Activated CD4-positive, alpha-beta memory T cell treated with anti-CD3 and anti-CD28 coated beads, Interleukin-2, amount 10 ng/mL, durations not matched to agents 7 days and 5 days (primary cell): ENCODE data around the gene ANKRD33B. TPM values are rescaled to one million over a fixed set of nuclear protein-coding genes. Genes with fewer than 3 reads are reported as not detected.

ENCODE experiments used
- CTCF ChIA-PET: fragments of 350-600 bp; sonication (Branson Sonifier 250); formaldehyde crosslinking; loops from one replicate; lab custom pipeline; 2021; ENCODE audit warnings: antibody characterized with exemption, inconsistent platforms; lab: Charles Lee
- POLR2A ChIA-PET: fragments of 350-600 bp; sonication (Branson Sonifier 250); formaldehyde crosslinking; loops from one replicate; lab custom pipeline; 2021; ENCODE audit warnings: antibody characterized with exemption; lab: Charles Lee
- DNase-seq: peaks from one replicate; pipeline ENCODE4 v3.0.0-alpha.2; 2020
- H3K27ac Mint-ChIP-seq: one replicate; pipeline ENCODE4 v1.8.0; 2021; ENCODE audit warnings: mild to moderate bottlenecking, mixed read lengths
- H3K27me3 Mint-ChIP-seq: one replicate; pipeline ENCODE4 v1.8.0; 2021; ENCODE audit warnings: mixed read lengths
- H3K36me3 Mint-ChIP-seq: one replicate; pipeline ENCODE4 v1.8.0; 2021; ENCODE audit warnings: low read depth, mixed read lengths
- H3K4me1 Mint-ChIP-seq: one replicate; pipeline ENCODE4 v1.8.0; 2021; ENCODE audit warnings: mixed read lengths
- H3K4me3 Mint-ChIP-seq: one replicate; pipeline ENCODE4 v1.8.0; 2021; ENCODE audit warnings: mild to moderate bottlenecking, mixed read lengths
- H3K9me3 Mint-ChIP-seq: one replicate; pipeline ENCODE4 v1.8.0; 2021; ENCODE audit warnings: mixed read lengths
- total RNA-seq, 2 experiments: library from RNA; stranded (reverse); gene quantifications; one replicate each; pipeline ENCODE4 v1.2.3, GENCODE V29; 2021

The ANKRD33B gene
- total RNA-seq, 2 experiments from 2014 or later, result 9.5 to 9.9 TPM

DNA sequence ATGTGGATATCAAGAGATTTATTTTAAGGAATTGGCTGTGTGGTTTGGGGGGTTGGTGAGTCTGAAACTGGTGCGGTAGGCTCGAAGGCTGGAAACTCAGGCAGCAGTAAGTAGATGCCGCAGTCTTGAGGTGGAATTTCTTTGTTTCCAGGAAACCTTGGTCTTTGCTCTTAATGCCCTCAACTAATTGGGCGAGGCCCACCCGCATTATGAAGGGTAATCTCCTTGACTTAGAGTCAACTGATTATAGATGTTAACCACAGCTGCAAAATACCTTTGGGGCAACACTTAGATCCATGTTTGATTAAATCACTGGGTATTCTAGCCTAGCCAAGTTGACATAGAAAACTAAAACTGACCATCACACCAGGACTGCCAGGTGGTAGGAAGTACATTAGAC is 83.8 kb downstream of the ANKRD33B start:
- H3K36me3 Mint-ChIP-seq, result peaks cover 14% of the 10 kb centered on the region
- DNase-seq, result no peak
- H3K27ac Mint-ChIP-seq, result no peak overlapping the region
- POLR2A ChIA-PET, result no interaction called here
- peaks cover 18% of the 10 kb centered on the region for H3K4me1 Mint-ChIP-seq
- CTCF ChIA-PET, result no interaction called here
- H3K9me3 Mint-ChIP-seq, result no peaks in the 10 kb centered on the region
- no peaks in the 10 kb centered on the region for H3K27me3 Mint-ChIP-seq
- no peak overlapping the region for H3K4me3 Mint-ChIP-seq

- POLR2A ChIA-PET, result no interaction called here
- peaks cover 14% of the 10 kb centered on the region for H3K36me3 Mint-ChIP-seq
- H3K27ac Mint-ChIP-seq, result no peak overlapping the region
- no peaks in the 10 kb centered on the region for H3K27me3 Mint-ChIP-seq
- H3K4me1 Mint-ChIP-seq, result peaks cover 18% of the 10 kb centered on the region
- no peak overlapping the region for H3K4me3 Mint-ChIP-seq
- no peaks in the 10 kb centered on the region for H3K9me3 Mint-ChIP-seq
- CTCF ChIA-PET, result no interaction called here
- no peak for DNase-seq
Measured at GRCh38 chr5:10648806-10649665, 85.2 kb downstream of the ANKRD33B start.

GRCh38 chr5:10649666-10650380 is 86.0 kb downstream of the ANKRD33B start:
- no peaks in the 10 kb centered on the region for H3K27me3 Mint-ChIP-seq
- ChIA-PET CTCF (no interaction called here), POLR2A (no interaction called here)
- H3K9me3 Mint-ChIP-seq, result no peaks in the 10 kb centered on the region
- no peak for DNase-seq
- no peak overlapping the region for H3K4me3 Mint-ChIP-seq
- H3K27ac Mint-ChIP-seq, result no peak overlapping the region
- H3K4me1 Mint-ChIP-seq, result peaks cover 10% of the 10 kb centered on the region
- H3K36me3 Mint-ChIP-seq, result peaks cover 14% of the 10 kb centered on the region

DNA sequence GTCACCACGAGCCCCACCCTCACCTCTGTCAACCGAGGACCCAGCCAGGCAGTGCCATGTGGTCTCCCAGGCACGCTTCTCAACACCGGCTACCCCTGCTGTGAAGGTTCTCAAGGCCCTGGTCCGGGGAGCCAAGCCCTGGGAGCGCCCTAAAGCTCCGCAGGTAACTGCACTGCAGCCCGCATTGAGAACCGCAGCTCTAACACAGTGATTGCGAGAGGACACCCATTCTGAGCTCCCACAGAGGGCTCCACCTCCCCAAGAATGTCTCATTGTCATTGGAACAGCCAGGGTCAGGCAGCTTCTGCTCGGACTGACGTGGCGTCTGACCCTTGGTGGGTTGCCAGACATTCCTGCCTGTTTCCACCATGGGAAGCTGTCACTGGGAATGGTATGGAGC is 88.3 kb downstream of the ANKRD33B start:
- Mint-ChIP-seq H3K27ac (no peak overlapping the region), H3K4me3 (no peak overlapping the region), H3K36me3 (peaks cover 14% of the 10 kb centered on the region), H3K9me3 (no peaks in the 10 kb centered on the region), H3K27me3 (no peaks in the 10 kb centered on the region), H3K4me1 (no peaks in the 10 kb centered on the region)
- DNase-seq, result no peak
- CTCF ChIA-PET, result no interaction called here
- POLR2A ChIA-PET, result no interaction called here

DNA sequence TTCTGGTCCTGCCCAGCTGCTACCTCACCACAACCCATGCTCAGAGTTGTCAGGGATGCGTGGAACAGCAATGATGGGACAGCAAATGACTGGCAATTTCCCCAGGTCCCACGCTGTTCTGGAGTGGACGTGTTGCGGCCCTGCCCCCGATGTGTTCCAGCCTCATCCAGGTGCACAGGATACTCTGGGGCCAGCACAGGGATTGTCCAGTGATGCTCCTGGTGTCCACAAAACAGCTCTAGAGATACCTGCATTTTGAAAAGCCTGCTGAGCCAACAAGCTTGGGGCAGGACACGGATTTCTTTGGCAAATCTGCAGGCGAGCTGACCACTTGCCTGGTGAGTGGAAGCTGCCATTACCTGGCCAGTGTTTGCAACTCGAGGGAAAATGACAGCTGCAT is 88.7 kb downstream of the ANKRD33B start:
- no peak overlapping the region for H3K4me3 Mint-ChIP-seq
- no peaks in the 10 kb centered on the region for H3K27me3 Mint-ChIP-seq
- H3K4me1 Mint-ChIP-seq, result no peaks in the 10 kb centered on the region
- no peak for DNase-seq
- ChIA-PET POLR2A (no interaction called here), CTCF (no interaction called here)
- no peaks in the 10 kb centered on the region for H3K9me3 Mint-ChIP-seq
- peaks cover 9% of the 10 kb centered on the region for H3K36me3 Mint-ChIP-seq
- no peak overlapping the region for H3K27ac Mint-ChIP-seq

DNA sequence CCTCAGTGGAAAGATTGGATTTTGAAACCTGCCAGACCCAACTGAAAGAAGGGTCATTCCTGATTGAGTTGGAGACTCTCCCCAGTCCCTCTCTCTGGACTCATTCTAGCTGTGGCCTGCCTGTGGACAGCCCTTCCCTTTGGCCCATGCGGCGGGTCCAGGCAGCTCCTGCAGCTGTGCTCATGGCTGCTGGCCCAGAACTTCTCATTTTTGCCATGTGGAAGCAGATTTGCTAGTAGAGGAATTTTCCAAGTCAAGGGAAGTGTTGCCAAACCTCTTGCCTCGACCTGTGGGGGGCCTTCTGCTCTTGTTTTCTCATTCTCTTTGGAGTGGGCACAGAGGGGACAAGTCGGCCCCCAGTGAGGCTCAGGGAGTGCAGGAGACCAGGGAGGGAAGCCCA is 89.2 kb downstream of the ANKRD33B start:
- no peaks in the 10 kb centered on the region for H3K9me3 Mint-ChIP-seq
- POLR2A ChIA-PET, result no interaction called here
- DNase-seq, result no peak
- no peaks in the 10 kb centered on the region for H3K4me1 Mint-ChIP-seq
- H3K4me3 Mint-ChIP-seq, result no peak overlapping the region
- peaks cover 6% of the 10 kb centered on the region for H3K36me3 Mint-ChIP-seq
- H3K27ac Mint-ChIP-seq, result no peak overlapping the region
- no peaks in the 10 kb centered on the region for H3K27me3 Mint-ChIP-seq
- CTCF ChIA-PET, result no interaction called here

GRCh38 chr5:10653751-10654400 is 90.0 kb downstream of the ANKRD33B start:
- Mint-ChIP-seq H3K4me3 (no peak overlapping the region), H3K9me3 (peaks cover 3% of the 10 kb centered on the region), H3K27me3 (no peaks in the 10 kb centered on the region), H3K4me1 (no peaks in the 10 kb centered on the region), H3K36me3 (peaks cover 3% of the 10 kb centered on the region), H3K27ac (no peak overlapping the region)
- no peak for DNase-seq
- ChIA-PET POLR2A (no interaction called here), CTCF (no interaction called here)

- peaks cover 3% of the 10 kb centered on the region for H3K36me3 Mint-ChIP-seq
- POLR2A ChIA-PET, result no interaction called here
- no peaks in the 10 kb centered on the region for H3K4me1 Mint-ChIP-seq
- H3K27ac Mint-ChIP-seq, result no peak overlapping the region
- no peaks in the 10 kb centered on the region for H3K27me3 Mint-ChIP-seq
- DNase-seq, result no peak
- CTCF ChIA-PET, result no interaction called here
- no peak overlapping the region for H3K4me3 Mint-ChIP-seq
- peaks cover 3% of the 10 kb centered on the region for H3K9me3 Mint-ChIP-seq
Measured at GRCh38 chr5:10654566-10654965, 90.7 kb downstream of the ANKRD33B start.

DNA sequence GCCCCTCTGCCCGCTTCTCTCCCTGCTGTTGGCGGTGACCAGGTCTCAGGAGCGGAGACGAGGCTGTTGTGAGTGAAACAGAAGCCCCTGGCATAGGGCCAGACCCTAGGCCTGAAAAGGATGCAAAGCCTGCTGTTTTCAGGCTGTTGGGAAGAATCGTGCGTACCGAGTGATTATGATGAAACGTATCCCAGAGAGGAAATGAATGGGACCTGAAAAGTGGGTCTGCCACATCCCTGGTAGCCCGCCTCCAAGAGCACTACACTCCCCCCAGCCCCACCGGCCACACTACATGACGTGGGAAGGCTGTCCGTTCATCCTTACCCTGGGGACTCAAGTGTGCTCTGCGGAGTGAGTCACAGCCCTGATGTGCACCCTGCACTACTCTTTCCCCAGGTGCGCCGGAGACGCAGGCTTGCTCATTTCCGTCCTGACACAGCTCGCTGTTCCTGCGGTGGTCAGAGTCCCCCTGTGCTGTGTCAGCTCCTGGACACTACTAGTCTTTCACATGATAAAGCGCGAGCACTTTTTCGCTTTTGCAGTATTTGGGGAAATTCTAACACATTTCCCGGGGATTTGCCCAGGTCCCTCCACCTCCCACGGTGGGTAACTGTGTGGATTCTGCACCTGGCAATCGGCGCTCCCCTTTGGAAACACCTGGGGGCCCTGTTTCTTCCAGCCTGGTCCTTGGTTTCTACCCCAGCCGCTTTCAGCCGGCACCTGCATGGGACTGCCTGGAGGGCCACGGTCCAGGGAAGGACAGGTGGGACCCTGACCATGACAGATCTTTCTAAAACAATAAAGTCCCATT is 91.5 kb downstream of the ANKRD33B start:
- Mint-ChIP-seq H3K9me3 (peaks cover 3% of the 10 kb centered on the region), H3K4me3 (no peak overlapping the region), H3K27me3 (no peaks in the 10 kb centered on the region), H3K4me1 (no peaks in the 10 kb centered on the region), H3K36me3 (peaks cover 2% of the 10 kb centered on the region), H3K27ac (no peak overlapping the region)
- ChIA-PET CTCF (no interaction called here), POLR2A (no interaction called here)
- no peak for DNase-seq

GRCh38 chr5:10655972-10656830 is 92.3 kb downstream of the ANKRD33B start:
- H3K9me3 Mint-ChIP-seq, result peaks cover 3% of the 10 kb centered on the region
- POLR2A ChIA-PET, result no interaction called here
- CTCF ChIA-PET, result no interaction called here
- H3K4me1 Mint-ChIP-seq, result no peaks in the 10 kb centered on the region
- H3K4me3 Mint-ChIP-seq, result no peak overlapping the region
- H3K27ac Mint-ChIP-seq, result no peak overlapping the region
- no peaks in the 10 kb centered on the region for H3K36me3 Mint-ChIP-seq
- DNase-seq, result no peak
- H3K27me3 Mint-ChIP-seq, result no peaks in the 10 kb centered on the region

DNA sequence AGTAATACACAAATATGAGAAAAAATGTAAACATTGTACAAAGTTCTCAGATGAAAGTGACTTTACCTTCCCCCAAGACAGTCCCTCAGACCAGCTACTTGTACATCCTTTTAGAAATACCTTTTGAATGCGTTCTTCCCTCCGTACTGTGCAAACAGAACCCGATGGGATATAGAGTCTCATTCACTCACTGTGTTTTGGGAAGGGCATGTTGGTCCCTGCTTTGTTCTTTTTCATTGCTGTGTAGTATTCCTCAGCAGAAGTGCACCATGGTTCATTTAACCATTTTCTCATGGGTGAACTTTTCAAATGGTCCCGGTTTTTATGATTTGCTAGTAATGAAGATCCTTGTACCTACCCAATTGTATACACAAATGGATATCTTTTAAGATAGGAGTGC is 94.4 kb downstream of the ANKRD33B start:
- Mint-ChIP-seq H3K36me3 (no peaks in the 10 kb centered on the region), H3K4me3 (no peak overlapping the region), H3K27me3 (no peaks in the 10 kb centered on the region), H3K27ac (no peak overlapping the region), H3K4me1 (no peaks in the 10 kb centered on the region), H3K9me3 (peaks cover 3% of the 10 kb centered on the region)
- ChIA-PET CTCF (no interaction called here), POLR2A (no interaction called here)
- DNase-seq, result no peak

DNA sequence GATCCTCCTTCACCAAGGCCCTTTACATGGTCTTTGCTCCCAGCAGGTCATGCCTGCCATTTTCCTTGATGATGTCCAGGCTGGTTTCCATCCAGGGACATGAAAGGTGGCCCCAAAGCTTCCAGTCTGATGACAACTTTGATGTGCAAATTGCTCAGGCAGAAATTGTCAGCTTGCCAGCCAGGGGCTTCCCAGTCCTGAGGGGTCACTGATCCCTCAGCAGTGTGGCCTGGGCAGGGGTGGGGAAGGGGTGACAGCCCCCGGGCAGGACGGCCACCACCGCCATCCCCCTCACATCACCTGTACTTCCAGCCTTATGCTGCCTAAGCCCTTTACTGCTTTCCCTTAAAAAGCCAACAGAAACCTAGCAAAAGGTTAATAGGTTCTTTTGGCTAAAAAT is 96.3 kb downstream of the ANKRD33B start:
- Mint-ChIP-seq H3K9me3 (peaks cover 3% of the 10 kb centered on the region), H3K4me1 (no peaks in the 10 kb centered on the region), H3K27ac (no peak overlapping the region), H3K27me3 (no peaks in the 10 kb centered on the region), H3K4me3 (no peak overlapping the region), H3K36me3 (no peaks in the 10 kb centered on the region)
- CTCF ChIA-PET, result no interaction called here
- DNase-seq, result no peak
- POLR2A ChIA-PET, result no interaction called here
